Stimulated activated CD8-positive, alpha-beta memory T cell treated with anti-CD3 and anti-CD28 coated beads, Interleukin-4, amount 100 ng/mL, for 1 hour (primary cell): ENCODE results near the gene RANBP10.
A peak's percentile ranks its signal among the peaks of the same experiment; 100 is the strongest.
"Not testable (repeated sequence)": the region's sequence is repeated elsewhere in the genome, so short reads cannot be mapped to it uniquely, and the experiment has no call there.

ENCODE experiments used
- DNase-seq, 2 donors: peaks; one replicate each; pipeline ENCODE4 v3.0.0-alpha.2; 2020; ENCODE audit warnings: low read depth in 2 of 2, low spot score in 1 of 2

Gene RANBP10

GRCh38 chr16:67719048-67719777 is 87.1 kb downstream of the RANBP10 start, which contains the start of gene GFOD2:
Gene GFOD2, minus strand, starts transcription at chr16:67719316. Its CDS starts 33,601 bp downstream, at chr16:67685715.
- DNase-seq: peak; percentile 97 to 99

- DNase-seq: peak in 1 of 2 donors; percentile 2
These were observed 87.7 kb downstream of the RANBP10 start for GRCh38 chr16:67718668-67719047.

GRCh38 chr16:67716097-67716496 is 90.3 kb downstream of the RANBP10 start:
- DNase-seq: no peak

- no peak for DNase-seq
These were observed 91.8 kb downstream of the RANBP10 start for GRCh38 chr16:67714522-67714921.

- DNase-seq: no peak
These were observed 92.6 kb downstream of the RANBP10 start for GRCh38 chr16:67713647-67714273.

GRCh38 chr16:67710607-67711006 is 95.8 kb downstream of the RANBP10 start:
- DNase-seq: no peak

GRCh38 chr16:67709050-67709449 is 97.3 kb downstream of the RANBP10 start:
- no peak for DNase-seq

GRCh38 chr16:67708368-67708771 is 98.0 kb downstream of the RANBP10 start:
- DNase-seq: no peak

- no peak for DNase-seq
These were observed 98.6 kb downstream of the RANBP10 start for GRCh38 chr16:67707790-67708189.

- no peak for DNase-seq
These were observed 99.2 kb downstream of the RANBP10 start for GRCh38 chr16:67707210-67707609.

GRCh38 chr16:67704110-67704509 is 102.2 kb downstream of the RANBP10 start:
- no peak for DNase-seq

GRCh38 chr16:67703626-67704025 is 102.7 kb downstream of the RANBP10 start:
- DNase-seq: no peak

- no peak for DNase-seq
These were observed 104.2 kb downstream of the RANBP10 start for GRCh38 chr16:67702130-67702529.

- DNase-seq: no peak
These were observed 104.9 kb downstream of the RANBP10 start for GRCh38 chr16:67701420-67701819.

GRCh38 chr16:67699265-67699664 is 107.1 kb downstream of the RANBP10 start:
- DNase-seq: no peak

- DNase-seq: no peak
These were observed 108.8 kb downstream of the RANBP10 start for GRCh38 chr16:67697422-67698185.

GRCh38 chr16:67694611-67695010 is 111.7 kb downstream of the RANBP10 start:
- no peak for DNase-seq

- DNase-seq: not testable (repeated sequence)
These were observed 112.7 kb downstream of the RANBP10 start for GRCh38 chr16:67693517-67694285.

GRCh38 chr16:67685388-67686112 is 120.8 kb downstream of the RANBP10 start:
- no peak for DNase-seq

GRCh38 chr16:67683767-67684166 is 122.6 kb downstream of the RANBP10 start:
- no peak for DNase-seq
